NCI-H345 treated with DMSO at 0.1 percent for 48 hours (cell line): ENCODE data around the gene MBD3L5.
"Not testable (repeated sequence)": the region's sequence is repeated elsewhere in the genome, so short reads cannot be mapped to it uniquely, and the experiment has no call there.

Experiments used
- DNase-seq: peaks from one replicate; lab custom pipeline; 2025; ENCODE audit not compliant: unreplicated experiment; lab: John Stamatoyannopoulos, UW

The MBD3L5 gene

DNA sequence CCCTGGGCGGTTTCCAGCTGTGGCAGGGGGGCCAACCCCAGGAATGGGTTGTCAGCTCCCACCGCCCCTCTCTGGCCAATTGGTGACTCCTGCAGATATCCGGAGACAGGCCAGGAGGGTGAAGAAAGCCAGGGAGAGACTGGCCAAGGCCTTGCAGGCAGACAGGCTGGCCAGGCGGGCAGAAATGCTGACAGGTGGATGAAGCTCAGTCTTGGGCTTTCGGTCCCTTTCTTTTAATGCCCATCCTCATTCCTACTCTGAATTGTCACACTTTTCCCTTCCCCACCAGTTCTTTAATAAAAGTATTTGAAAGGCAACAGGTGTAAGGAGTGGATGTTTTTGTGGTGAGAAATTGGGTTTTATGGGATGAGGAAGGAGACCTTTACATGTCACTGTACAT is 21.0 kb downstream of the MBD3L5 start:
- not testable (repeated sequence) for DNase-seq

DNA sequence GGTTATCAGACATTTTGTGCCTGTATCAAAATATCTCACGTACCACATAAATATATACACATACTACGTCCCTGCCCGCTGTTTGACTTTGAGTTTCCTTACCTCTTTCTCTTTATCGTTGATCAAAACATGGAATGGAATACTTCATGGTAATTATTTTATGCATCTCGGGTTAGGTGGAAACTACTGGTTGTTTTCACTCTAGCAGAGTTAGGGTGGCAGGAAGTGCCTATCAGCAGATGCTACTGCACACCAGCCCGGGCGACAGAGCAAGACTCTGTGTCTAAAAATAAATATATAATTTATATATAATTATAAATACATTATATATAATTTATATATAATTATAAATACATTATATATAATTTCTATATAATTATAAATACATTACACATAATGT is 22.5 kb downstream of the MBD3L5 start:
- DNase-seq = not testable (repeated sequence)

DNA sequence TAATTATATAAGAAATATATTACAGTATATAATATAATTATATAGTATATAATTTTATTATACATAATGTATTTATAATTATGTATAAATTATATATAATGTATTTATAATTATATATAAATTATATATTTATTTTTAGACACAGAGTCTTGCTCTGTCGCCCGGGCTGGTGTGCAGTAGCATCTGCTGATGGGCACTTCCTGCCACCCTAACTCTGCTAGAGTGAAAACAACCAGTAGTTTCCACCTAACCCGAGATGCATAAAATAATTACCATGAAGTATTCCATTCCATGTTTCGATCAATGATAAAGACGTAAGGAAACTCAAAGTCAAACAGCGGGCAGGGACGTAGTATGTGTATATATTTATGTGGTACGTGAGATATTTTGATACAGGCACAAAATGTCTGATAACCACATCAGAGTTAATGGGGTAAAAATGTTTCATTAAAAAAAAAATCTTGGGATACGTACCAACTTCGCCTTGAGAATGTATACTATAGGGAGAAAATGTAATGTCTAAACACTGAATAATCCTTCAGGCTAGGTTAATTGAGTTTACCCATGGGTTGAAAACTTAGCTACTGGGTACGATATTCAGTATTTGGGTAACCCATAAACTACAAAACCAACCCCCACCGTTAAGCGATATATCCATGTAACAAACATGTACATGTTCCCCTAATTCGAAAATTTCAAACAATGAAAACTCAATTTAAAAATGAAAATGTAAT is 24.4 kb downstream of the MBD3L5 start:
- not testable (repeated sequence) for DNase-seq

DNA sequence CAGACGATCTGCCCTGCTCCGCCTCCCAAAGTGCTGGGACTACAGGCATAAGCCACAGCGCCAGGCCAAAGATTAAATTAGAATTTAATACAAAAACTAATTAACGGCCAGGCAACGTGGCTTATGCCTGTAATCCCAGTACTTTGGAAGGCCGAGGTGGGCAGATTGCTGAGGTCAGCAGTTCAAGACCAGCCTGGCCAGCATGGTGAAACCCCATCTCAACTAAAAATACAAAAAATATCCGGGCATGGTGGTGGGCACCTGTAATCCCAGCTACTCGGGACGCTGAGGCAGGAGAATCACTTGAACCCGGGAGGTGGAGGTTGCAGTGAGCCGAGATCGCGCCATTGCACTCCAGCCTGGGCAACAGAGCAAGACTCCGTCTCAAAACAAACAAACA is 25.3 kb downstream of the MBD3L5 start:
- not testable (repeated sequence) for DNase-seq

DNA sequence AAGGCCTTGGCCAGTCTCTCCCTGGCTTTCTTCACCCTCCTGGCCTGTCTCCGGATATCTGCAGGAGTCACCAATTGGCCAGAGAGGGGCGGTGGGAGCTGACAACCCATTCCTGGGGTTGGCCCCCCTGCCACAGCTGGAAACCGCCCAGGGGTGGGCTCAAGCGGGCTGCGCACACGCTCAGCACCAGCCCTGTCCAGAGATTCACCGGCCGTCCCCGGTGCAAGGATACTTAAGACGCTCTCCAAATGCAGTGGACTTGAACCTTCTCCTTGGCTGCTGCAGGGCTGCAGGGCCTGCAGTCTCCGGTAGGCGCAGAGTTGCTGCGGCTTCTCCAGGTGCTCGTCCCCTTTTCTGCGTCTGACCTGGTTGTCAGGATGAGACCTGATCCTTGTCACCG is 26.0 kb downstream of the MBD3L5 start:
- DNase-seq = not testable (repeated sequence)

DNA sequence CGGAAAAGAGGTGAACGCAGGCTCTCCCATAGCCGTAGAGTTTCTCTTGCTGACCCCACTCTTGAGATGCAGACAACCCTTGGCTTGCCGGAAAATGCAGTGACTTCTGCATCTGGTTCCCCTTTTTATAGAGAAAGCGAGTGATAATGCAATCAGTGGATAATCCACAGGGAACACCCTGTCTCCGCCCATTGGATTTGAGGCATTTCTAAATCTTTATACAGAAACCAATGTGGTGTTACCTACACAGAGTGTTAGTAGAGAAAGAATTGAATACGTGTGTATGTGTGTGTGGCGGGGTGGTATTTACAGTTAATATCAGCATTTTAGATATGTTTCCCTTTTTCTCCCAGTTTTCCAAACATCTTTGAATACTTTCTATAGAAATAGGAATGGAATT is 28.2 kb downstream of the MBD3L5 start, which contains the start of gene MBD3L3:
MBD3L3 (minus strand) TSS at position 101 of the 400 bp plus-strand sequence; CDS start at position 30, 71 bp downstream.
- not testable (repeated sequence) for DNase-seq

DNA sequence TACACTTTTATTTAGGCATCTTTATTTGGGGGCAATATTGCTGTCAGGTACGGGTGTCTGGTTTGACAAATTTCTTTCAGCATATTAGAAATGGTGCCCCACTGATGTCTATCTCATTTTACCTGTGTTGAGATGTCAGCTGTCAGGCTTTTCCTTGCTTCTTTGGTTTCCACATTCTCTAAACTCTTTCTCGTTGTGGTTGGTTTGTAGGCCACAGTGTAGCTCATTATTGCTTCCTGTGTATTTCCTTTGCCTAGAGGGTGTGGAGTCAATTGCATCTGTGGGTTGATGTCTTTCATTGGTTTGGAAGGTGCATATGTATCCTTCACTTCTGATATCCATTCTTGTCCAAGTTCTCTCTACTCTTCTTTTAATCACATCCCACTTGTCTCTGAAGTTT is 29.6 kb downstream of the MBD3L5 start:
- not testable (repeated sequence) for DNase-seq

DNA sequence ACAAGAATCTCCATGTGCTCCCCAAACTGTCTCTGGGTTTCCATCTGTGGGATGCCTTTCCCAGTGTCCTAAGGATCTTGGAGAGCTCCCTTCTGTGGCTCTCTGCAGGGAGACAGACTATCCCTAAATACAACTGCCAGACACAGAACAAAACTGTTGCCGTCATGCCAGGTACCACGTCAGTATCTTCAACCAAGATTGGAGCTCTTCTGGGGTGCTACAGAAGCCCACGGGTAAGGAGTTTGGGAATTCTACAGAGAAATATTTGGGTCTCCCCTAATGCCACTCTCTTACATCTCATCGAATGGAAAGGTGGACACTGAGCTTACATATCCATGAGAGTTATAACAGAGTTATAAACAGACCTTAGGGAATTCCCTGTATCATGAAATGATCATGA is 33.0 kb downstream of the MBD3L5 start:
- no peak for DNase-seq

DNA sequence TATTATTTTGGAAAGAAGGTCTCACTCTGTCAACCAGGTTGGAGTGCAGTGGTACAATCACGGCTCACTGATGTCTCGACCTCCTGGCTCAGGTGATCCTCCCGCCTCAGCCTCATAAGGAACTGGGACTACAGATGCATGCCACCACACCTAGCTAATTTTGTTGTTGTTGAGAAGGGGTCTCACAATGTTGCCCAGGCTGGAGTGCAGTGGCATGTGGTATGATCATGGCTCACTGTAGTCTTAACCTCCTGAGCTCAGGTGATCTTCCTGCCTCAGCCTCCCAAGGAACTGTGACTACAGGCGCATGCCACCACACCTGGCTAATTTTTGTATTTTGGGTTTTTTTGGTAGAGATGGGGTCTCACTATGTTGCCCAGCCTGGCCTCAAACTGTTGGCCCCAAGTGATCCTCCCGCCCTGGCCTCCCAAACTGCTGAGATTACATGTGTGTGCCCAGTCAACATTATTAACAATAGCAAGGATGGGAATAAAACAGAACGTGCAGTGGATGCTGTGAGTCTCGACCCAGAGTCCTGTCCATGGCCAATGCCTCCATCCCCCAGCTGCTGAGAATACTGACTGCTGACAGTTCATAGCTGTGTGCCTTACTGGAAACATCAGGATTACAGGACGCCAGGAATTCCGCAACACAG is 33.5 kb downstream of the MBD3L5 start:
- DNase-seq = no peak

DNA sequence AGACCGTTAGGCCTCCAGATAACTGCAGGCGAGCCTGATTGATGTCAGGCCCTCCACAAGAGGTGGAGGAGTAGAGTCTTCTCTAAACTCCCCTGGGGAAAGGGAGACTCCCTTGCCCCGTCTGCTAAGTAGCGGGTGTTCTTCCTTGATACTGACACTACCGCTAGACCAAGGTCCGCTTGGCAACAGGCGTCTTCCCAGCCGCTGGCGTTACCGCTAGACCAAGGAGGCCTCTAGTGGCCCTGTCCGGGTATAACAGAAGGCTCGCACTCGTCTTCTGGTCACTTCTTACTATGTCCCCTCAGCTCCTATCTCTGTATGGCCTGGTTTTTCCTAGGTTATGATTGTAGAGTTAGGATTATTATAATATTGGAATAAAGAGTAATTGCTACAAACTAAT is 36.7 kb downstream of the MBD3L5 start:
- not testable (repeated sequence) for DNase-seq

DNA sequence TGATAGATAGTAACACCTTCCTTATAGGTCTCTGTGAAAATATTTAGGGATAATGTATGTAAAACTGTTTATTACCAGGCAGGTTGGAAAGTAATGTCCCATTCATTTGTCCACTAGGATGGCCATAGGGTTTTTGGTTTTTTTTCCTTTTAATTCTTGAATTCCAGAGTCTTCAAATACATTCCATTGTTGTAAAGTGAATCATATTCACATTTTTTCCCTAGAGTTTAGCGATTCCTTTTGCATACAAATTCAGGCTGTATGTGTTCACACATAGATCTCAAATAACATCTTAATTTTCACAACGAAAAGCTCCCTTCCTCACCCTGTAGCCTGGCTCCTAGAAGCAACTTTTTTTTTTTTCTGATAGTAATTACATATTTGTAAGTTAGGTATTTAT is 37.3 kb downstream of the MBD3L5 start:
- DNase-seq = no peak

DNA sequence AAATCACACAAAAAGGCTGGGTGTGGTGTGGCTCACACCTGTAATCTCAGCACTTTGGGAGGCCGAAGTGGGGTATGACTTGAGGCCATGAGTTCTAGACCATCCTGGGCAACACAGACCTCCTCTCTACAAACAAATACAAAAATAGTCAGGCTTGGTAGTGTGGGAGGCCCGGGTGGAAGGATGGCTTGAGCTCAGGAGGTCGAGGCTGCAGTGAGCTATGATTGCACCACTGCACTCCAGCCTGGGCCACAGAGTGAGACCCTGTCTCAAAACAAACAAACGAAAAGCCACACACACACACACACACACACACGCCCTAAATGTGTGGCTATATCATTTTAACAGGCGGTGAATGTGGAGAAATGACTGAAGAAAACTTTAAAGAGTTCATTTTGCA is 38.2 kb downstream of the MBD3L5 start:
- DNase-seq = no peak

DNA sequence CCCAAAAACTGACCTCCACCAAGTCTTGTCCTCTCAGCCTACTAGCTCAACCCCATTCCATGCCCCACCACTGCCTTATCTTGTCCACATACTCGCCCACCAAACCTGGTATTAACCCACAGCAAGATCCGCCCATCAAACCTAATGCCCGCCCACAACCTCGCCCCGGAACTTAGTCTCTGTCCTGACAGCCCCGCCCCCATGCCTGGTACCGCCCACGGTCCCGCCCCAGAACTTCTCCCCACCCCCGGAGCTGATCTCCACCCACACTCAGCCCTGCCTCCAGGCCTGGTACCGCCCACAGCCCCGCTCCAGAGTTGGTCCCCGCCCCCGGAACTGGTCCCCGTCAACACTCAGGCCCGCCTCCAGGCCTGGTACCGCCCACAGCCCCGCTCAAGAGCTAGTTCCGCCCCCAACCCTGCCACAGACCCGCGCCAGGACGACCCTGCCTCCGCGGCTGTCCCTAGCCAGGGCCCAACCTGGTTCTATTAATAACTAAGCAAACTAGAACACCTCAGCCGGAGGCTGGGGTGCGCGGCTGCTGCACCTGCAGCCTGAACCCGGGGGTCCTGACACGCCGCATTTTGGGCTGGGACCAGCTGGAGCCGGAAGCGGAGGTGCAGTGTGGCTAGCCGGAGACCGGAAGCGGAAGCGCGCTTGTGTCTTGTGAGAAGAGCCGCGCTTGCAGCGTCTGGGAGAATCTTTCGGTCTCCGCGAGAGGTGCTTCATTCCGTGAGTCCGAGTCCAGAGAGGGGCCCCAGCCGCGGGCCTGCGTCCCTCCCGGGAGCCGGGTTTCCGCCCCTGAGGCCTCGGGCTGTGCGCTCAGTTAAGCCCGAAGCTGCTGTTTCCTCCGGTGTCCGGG is 38.9 kb downstream of the MBD3L5 start, which contains the start of gene ZNF557:
ZNF557 (plus strand) TSS at position 662 of the 862 bp plus-strand sequence. CDS start 5,372 bp downstream, outside the sequence.
- peak; percentile 81 for DNase-seq

DNA sequence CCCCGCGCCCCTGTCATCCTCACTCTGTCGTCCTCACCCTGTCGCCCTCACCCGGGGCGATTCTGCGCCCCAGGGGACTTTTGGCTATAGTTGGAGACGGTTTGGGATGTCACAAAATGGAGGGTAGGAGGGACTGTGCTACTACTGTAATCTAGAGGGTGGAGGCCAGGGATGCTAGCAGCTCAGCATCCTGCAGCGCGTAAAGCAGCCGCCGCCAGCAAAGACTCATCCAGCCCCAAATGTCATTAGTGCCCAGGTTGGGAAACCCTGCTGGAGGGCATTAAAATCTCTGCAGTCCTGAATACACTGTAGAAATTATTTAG is 39.5 kb downstream of the MBD3L5 start:
- no peak for DNase-seq

DNA sequence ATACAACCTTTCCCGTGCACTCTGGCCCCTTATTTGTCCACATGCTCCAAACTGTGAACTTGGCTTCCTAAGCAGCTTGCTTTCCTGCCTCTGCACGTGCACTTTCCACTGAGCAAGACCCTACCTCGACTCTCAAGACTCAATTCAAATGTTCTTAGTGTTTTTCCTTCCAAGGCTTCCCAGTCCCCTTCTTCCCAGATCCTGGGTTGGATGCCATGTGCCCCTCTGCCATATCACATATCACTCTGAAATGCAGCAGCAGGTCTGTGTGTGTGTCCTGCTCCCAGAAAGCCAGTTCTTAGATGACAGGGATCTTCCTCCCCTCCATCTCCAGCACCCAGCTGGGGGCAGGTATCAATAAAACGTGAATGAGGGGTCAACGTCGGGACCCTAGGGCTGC is 42.2 kb downstream of the MBD3L5 start:
- no peak for DNase-seq

DNA sequence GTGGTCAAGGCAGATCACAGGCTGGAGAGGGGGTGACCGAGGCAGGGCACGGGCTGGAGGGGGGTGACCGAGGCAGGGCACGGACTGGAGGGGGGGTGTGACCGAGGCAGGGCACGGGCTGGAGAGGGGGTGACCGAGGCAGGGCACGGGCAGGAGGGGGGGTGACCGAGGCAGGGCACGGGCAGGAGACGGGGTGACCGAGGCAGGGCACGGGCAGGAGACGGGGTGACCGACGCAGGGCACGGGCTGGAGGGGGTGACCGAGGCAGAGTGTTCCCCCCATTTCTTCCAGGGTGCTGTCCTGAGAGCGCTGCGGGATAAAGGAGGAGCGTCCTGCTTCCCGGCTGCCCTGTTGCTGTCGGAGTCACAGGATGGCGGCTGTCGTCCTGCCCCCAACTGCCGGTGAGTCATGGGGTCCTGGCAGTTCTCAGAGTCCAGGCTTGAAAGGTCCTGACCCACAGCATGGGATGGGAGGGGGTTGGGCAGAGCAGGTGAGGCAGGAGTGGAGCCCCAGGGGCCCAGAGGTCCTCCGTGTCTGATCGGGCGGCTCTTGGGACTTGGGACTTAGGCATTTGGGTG is 44.4 kb downstream of the MBD3L5 start:
- no peak for DNase-seq

DNA sequence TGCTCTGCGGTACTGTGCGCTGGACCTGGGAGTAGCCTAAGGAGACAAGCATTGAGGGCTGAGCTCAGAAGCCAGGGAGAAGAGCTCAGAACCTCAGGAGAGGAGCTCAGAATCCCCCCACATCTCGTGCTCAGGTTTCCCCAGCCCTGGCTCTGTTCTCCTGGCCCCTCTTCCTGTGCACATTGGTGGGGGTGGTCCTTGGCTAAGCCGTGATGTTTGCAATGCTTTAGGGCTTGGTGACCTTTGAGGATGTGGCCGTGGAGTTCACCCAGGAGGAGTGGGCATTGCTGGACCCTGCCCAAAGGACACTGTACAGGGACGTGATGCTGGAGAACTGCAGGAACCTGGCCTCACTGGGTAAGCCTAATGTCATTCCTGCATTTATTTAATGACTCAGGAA is 45.8 kb downstream of the MBD3L5 start:
- DNase-seq = no peak

DNA sequence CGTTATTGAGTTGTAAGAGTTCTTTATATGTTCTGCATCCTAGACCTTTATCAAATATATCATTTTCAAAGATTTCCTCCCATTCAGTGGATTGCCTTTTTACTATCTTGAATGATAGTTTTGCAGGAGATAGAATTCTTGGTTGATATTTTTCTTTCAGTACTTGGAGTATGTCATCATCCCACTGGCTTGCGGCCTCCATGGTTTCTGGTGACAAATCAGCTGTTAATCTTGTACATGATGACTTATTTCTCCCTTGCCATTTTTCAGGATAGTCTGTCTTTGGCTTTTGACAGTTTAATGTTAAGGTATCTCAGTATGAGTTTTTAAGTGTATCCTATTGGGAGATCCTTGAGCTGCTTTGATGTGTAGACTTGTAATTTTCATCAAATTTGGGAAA is 47.6 kb downstream of the MBD3L5 start:
- DNase-seq = no peak
